IMR-90 (cell line): ENCODE data around the gene ZNF503. TPM values are rescaled to one million over a fixed set of nuclear protein-coding genes. Genes with fewer than 3 reads are reported as not detected.

Experiments
- ATAC-seq: fragments of 200-7000 bp; cut with Tn5 transposase; 2 replicates; pipeline ENCODE4 v1.9.1; 2020; ENCODE audit warnings: low read depth, mild to moderate bottlenecking, moderate library complexity
- BruUV-seq: library from RNA; stranded (reverse); fragments of 400-500 nt; replicated peaks from 2 replicates; lab custom pipeline; 2021; lab: Mats Ljungman, UMichigan
- CTCF ChIA-PET: fragments of 300-600 bp; formaldehyde crosslinking; extraction: SDS; loops from one replicate; lab custom pipeline; 2021; ENCODE audit warnings: antibody characterized with exemption; lab: Yijun Ruan, JAX
- POLR2A ChIA-PET: fragments of 300-600 bp; sonication (Branson Sonifier 250); formaldehyde crosslinking; loops from one replicate; lab custom pipeline; 2022; ENCODE audit warnings: antibody characterized with exemption; ENCODE audit not compliant: unreplicated experiment; lab: Charles Lee
- DNase-seq: peaks from one replicate; pipeline ENCODE4 v3.0.0; 2013
- H2AFZ ChIP-seq: replicated peaks from 2 replicates; pipeline ENCODE3; 2013; ENCODE audit warnings: low read length, mild to moderate bottlenecking; ENCODE audit not compliant: poor library complexity
- H2AK5ac ChIP-seq: 2 replicates; pipeline ENCODE4 v1.6.1; 2013; ENCODE audit warnings: low read depth, low read length, inconsistent platforms
- H2AK9ac ChIP-seq: replicated peaks from 2 replicates; pipeline ENCODE3; 2013; ENCODE audit warnings: mild to moderate bottlenecking, low read depth, low read length, moderate library complexity; ENCODE audit not compliant: poor library complexity
- H2BK120ac ChIP-seq: 2 replicates; pipeline ENCODE4 v1.6.1; 2013; ENCODE audit warnings: low read depth, low read length, inconsistent platforms
- H2BK15ac ChIP-seq: 3 replicates; pipeline ENCODE4 v1.6.1; 2013; ENCODE audit warnings: low read depth, low read length, inconsistent platforms
- H2BK20ac ChIP-seq: 2 replicates; pipeline ENCODE4 v1.6.1; 2013; ENCODE audit warnings: low read depth, mild to moderate bottlenecking, inconsistent platforms, low read length, moderate library complexity
- H2BK5ac ChIP-seq: 2 replicates; pipeline ENCODE4 v1.6.1; 2013; ENCODE audit warnings: mild to moderate bottlenecking, low read depth, low read length, inconsistent platforms; ENCODE audit not compliant: poor library complexity, severe bottlenecking
- H3K14ac ChIP-seq: replicated peaks from 2 replicates; pipeline ENCODE4 v1.6.1; 2013; ENCODE audit warnings: low read depth, low read length, inconsistent platforms
- H3K18ac ChIP-seq: 2 replicates; pipeline ENCODE4 v1.6.1; 2013; ENCODE audit warnings: low read depth, low read length, control low read depth
- H3K23ac ChIP-seq: 2 replicates; pipeline ENCODE4 v1.6.1; 2013; ENCODE audit warnings: low read depth, low read length, inconsistent platforms
- H3K27ac ChIP-seq: 2 replicates; pipeline ENCODE4 v1.5.1; 2013; ENCODE audit warnings: mild to moderate bottlenecking, control low read depth, low read length; ENCODE audit not compliant: insufficient read depth
- H3K27me3 ChIP-seq: 2 replicates; pipeline ENCODE4 v1.6.1; 2013; ENCODE audit warnings: low read length; ENCODE audit not compliant: control insufficient read depth, insufficient read depth
- H3K36me3 ChIP-seq: 2 replicates; pipeline ENCODE4 v1.6.1; 2013; ENCODE audit warnings: low read length, mixed read lengths; ENCODE audit not compliant: control insufficient read depth, insufficient read depth
- H3K4ac ChIP-seq: 2 replicates; pipeline ENCODE4 v1.6.1; 2013; ENCODE audit warnings: low read depth, low read length, inconsistent platforms
- H3K4me1 ChIP-seq: 2 replicates; pipeline ENCODE4 v1.6.1; 2013; ENCODE audit warnings: low read length, mixed read lengths; ENCODE audit not compliant: control insufficient read depth, insufficient read depth
- H3K4me2 ChIP-seq: 2 replicates; pipeline ENCODE4 v1.6.1; 2013; ENCODE audit warnings: low read depth, mild to moderate bottlenecking, control low read depth, low read length, moderate library complexity
- H3K4me3 ChIP-seq: 2 replicates; pipeline ENCODE4 v1.5.1; 2013; ENCODE audit warnings: low read depth, mild to moderate bottlenecking, control low read depth, low read length, moderate library complexity; ENCODE audit not compliant: insufficient read depth
- H3K56ac ChIP-seq: 2 replicates; pipeline ENCODE4 v1.6.1; 2013; ENCODE audit warnings: low read length, inconsistent platforms; ENCODE audit not compliant: insufficient read depth; ENCODE audit errors: extremely low read depth
- H3K79me1 ChIP-seq, 2 experiments: 2 replicates each; pipeline ENCODE4 v1.6.1; 2013; ENCODE audit warnings: low read length in 2 of 2, inconsistent platforms in 1 of 2, low read depth in 1 of 2
- H3K9ac ChIP-seq: 2 replicates; pipeline ENCODE4 v1.6.1; 2013; ENCODE audit warnings: low read depth, low read length, control low read depth
- H3K9me1 ChIP-seq: 2 replicates; pipeline ENCODE4 v1.6.1; 2013; ENCODE audit warnings: low read length, inconsistent platforms; ENCODE audit not compliant: insufficient read depth
- H3K9me3 ChIP-seq: 2 replicates; pipeline ENCODE4 v1.6.1; 2013; ENCODE audit warnings: low read length; ENCODE audit not compliant: control insufficient read depth, insufficient read depth
- H4K20me1 ChIP-seq: 2 replicates; pipeline ENCODE4 v1.6.1; 2013; ENCODE audit warnings: low read length, inconsistent platforms; ENCODE audit not compliant: insufficient read depth
- H4K5ac ChIP-seq: 2 replicates; pipeline ENCODE4 v1.6.1; 2013; ENCODE audit warnings: mild to moderate bottlenecking, low read depth, low read length, control low read depth
- H4K8ac ChIP-seq, 2 experiments: 2 replicates each; pipeline ENCODE4 v1.6.1; 2013; ENCODE audit warnings: low read depth in 2 of 2, low read length in 2 of 2, control low read depth in 1 of 2, inconsistent platforms in 1 of 2
- H4K91ac ChIP-seq: 2 replicates; pipeline ENCODE4 v1.6.1; 2013; ENCODE audit warnings: low read depth, low read length, inconsistent platforms; ENCODE audit not compliant: insufficient read depth
- BHLHE40 ChIP-seq: fragments of 150-350 bp; IDR thresholded peaks from 2 replicates; pipeline ENCODE4 v1.6.1; 2016; ENCODE audit warnings: mild to moderate bottlenecking, low read depth, low read length
- CEBPB ChIP-seq: IDR thresholded peaks from 2 replicates; pipeline ENCODE4 v1.6.1; 2012; ENCODE audit warnings: low read depth, low read length, improper control_type of control experiment
- CTCF ChIP-seq: conservative IDR thresholded peaks from 2 replicates; pipeline ENCODE4 v1.5.1; 2012; ENCODE audit warnings: mild to moderate bottlenecking, low read depth, low read length, improper control_type of control experiment
- FOS ChIP-seq: fragments of 150-350 bp; IDR thresholded peaks from 2 replicates; pipeline ENCODE4 v1.6.1; 2016; ENCODE audit warnings: low read depth, low read length
- MAZ ChIP-seq: IDR thresholded peaks from 2 replicates; pipeline ENCODE4 v1.6.1; 2012; ENCODE audit warnings: low read depth, mild to moderate bottlenecking, low read length, improper control_type of control experiment, moderate library complexity, borderline replicate concordance
- NFE2L2 ChIP-seq: fragments of 150-350 bp; IDR thresholded peaks from 2 replicates; pipeline ENCODE4 v1.6.1; 2016; ENCODE audit warnings: low read depth, mild to moderate bottlenecking, low read length
- POLR2A ChIP-seq: IDR thresholded peaks from 2 replicates; pipeline ENCODE4 v1.6.1; 2012; ENCODE audit warnings: mild to moderate bottlenecking, low read depth, low read length
- RAD21 ChIP-seq: IDR thresholded peaks from 2 replicates; pipeline ENCODE4 v1.6.1; 2012; ENCODE audit warnings: low read length, improper control_type of control experiment
- USF2 ChIP-seq: fragments of 150-350 bp; IDR thresholded peaks from 2 replicates; pipeline ENCODE4 v1.6.1; 2017; ENCODE audit warnings: mild to moderate bottlenecking, antibody characterized with exemption, low read length, low read depth
- WGBS, 2 experiments: methylation state at CpG; one replicate each; pipeline versions ENCODE4 v1.1.5 to v1.1.7; 2013; ENCODE audit warnings: missing lambda C conversion rate in 2 of 2; ENCODE audit not compliant: insufficient read length in 1 of 2; ENCODE audit errors: extremely low coverage in 2 of 2; 5-methylcytosine and 5-hydroxymethylcytosine counted together
- dilution Hi-C: fragments of 300-500 bp; cut with HindIII; formaldehyde crosslinking; loops from one replicate; pipeline ENCODE4 v1.14.3; 2018; ENCODE audit warnings: low sequenced_read_pairs; ENCODE audit not compliant: unreplicated experiment
- in situ Hi-C: fragments of 300-500 bp; cut with MboI; formaldehyde crosslinking; loops from 3 replicates; pipeline ENCODE4 v1.14.3; 2019; ENCODE audit warnings: low sequenced_read_pairs, inconsistent platforms, mixed read lengths
- intact Hi-C: fragments of 100-400 bp; cut with micrococcal nuclease; formaldehyde crosslinking; loops from 2 replicates; pipeline ENCODE4 v1.10.0; 2022
- polyA plus RNA-seq, 3 experiments: library from polyadenylated mRNA; depleted of rRNA; stranded (reverse); fragments of >200 nt; gene quantifications; 2 replicates each; pipeline ENCODE4 v1.2.3, GENCODE V29; 2012; ENCODE audit warnings: low replicate concordance in 1 of 3
- total RNA-seq: library from RNA; depleted of rRNA; stranded (reverse); fragments of >200 nt; gene quantifications from 2 replicates; pipeline ENCODE4 v1.2.3, GENCODE V29; 2012

Gene ZNF503
- total and polyA plus RNA-seq, 2 of the 4 experiments (the other 2 are of a cell fraction), result 0.36 to 5.8 TPM

- Histone ChIP-seq H2BK5ac (no peak overlapping the region), H2BK15ac (no peak overlapping the region; the same call in 2 of the 3 replicates), H2AFZ (no peak overlapping the region), H3K9me1 (peaks cover 10% of the 10 kb centered on the region; the same call in 1 of the 2 replicates), H4K20me1 (no peaks in the 10 kb centered on the region), H2AK5ac (no peak overlapping the region), H2BK20ac (no peak overlapping the region), H3K4ac (no peak overlapping the region), H3K4me1 (no peaks in the 10 kb centered on the region; the same call in 1 of the 2 replicates), H3K27me3 (no peaks in the 10 kb centered on the region), H4K91ac (no peak overlapping the region; the same call in 1 of the 2 replicates), H3K9ac (no peak overlapping the region), H4K8ac (no peak overlapping the region), H3K18ac (no peak overlapping the region), H3K14ac (no peak overlapping the region), H3K36me3 (no peaks in the 10 kb centered on the region), H3K56ac (no peak overlapping the region), H3K4me3 (no peak overlapping the region), H3K79me1 (no peaks in the 10 kb centered on the region), H3K9me3 (peaks cover 3% of the 10 kb centered on the region), H3K27ac (no peak overlapping the region), H2BK120ac (no peak overlapping the region), H4K5ac (no peak overlapping the region), H2AK9ac (no peak overlapping the region), H3K23ac (no peak overlapping the region), H3K4me2 (no peak overlapping the region)
- no peak for TF ChIP-seq USF2
- no peak for TF ChIP-seq MAZ
- TF ChIP-seq CEBPB, result no peak
- no peak for TF ChIP-seq NFE2L2
- TF ChIP-seq BHLHE40, result no peak
- no peak for TF ChIP-seq CTCF
- no peak for TF ChIP-seq POLR2A
- TF ChIP-seq RAD21, result no peak
- no peak for TF ChIP-seq FOS
- intact Hi-C loops (no loop called here), in situ Hi-C loops (no loop called here), dilution Hi-C loops (no loop called here)
- DNase-seq (no peak), ATAC-seq (no peak)
- CTCF ChIA-PET, result interaction anchor here (0.6 kb wide), 1 partner anchor 128 kb away, joined by 3 read pairs; no protein-coding TSS in a partner anchor
- WGBS, 2 experiments, result 51% methylated on average over 4 of the region's 7 CpGs; no CpG with 5 or more reads in 1 of the 2 experiments
- BruUV-seq, result no TSS peak
- POLR2A ChIA-PET, result no interaction called here
Measured at GRCh38 chr10:75353183-75353582, 48.4 kb downstream of the ZNF503 start.
